Dedifferentiated amniotic fluid mesenchymal stem cell (primary cell): ENCODE measurements around the gene ANKS3.
A peak's percentile ranks its signal among the peaks of the same experiment; 100 is the strongest.
"Not testable (repeated sequence)": the region's sequence is repeated elsewhere in the genome, so short reads cannot be mapped to it uniquely, and the experiment has no call there.

ENCODE experiments used
- DNase-seq: peaks from one replicate; pipeline ENCODE4 v3.0.0-alpha.2; 2016; ENCODE audit errors: extremely low spot score

Gene ANKS3

DNA sequence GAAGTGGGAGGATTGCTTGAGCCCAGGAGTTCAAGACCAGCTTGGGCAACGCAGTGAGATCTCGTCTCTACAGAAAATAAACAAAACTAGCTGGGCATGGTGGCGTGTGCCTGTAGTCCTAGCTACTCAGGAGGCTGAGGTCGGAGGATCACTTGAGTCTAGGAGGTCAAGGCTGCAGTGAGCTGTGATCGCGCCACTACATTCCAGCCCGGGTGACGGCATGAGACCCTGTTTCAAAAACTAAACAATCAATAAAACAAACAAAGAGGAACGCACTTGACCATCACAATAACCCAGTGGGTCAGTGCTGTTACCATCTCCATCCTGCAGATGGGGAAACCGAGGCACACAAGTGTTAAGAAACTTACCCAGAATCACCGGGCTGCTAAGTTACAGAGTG lies 19.2 kb upstream of the ANKS3 start:
- DNase-seq = no peak

DNA sequence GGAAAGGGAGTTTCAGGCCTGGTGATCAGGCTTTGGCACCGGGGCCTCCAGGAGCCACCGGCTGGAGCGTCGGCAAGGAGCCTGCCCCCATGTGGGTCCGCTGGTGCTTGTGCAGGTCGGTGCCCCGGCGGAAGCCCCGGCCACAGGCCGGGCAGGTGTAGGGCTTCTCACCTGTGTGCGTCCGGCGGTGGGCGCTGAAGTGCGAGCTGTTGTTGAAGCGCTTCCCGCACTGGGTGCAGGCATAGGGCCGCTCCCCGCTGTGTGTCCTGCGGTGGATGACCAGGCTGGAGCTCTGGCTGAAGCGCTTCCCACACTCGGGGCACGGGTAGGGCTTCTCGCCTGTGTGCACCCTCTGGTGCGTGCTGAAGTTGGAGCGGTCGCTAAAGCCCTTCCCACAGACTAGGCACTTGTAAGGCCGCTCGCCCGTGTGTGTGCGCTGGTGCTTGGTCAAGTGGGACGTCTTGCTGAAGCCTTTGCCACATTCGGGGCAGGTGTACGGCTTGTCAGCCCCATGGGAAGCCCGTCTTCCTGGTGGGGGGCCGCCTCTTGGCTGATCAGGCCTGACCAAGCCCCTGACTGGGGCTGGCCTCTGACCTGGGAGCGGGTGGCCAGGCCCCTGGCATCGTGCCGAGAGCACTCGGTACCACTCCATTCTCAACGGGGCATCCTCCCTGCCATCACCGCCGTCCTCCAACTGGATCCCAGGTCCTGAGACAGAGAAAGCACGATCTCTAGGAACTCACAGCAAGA lies 18.5 kb upstream of the ANKS3 start:
- DNase-seq = no peak

DNA sequence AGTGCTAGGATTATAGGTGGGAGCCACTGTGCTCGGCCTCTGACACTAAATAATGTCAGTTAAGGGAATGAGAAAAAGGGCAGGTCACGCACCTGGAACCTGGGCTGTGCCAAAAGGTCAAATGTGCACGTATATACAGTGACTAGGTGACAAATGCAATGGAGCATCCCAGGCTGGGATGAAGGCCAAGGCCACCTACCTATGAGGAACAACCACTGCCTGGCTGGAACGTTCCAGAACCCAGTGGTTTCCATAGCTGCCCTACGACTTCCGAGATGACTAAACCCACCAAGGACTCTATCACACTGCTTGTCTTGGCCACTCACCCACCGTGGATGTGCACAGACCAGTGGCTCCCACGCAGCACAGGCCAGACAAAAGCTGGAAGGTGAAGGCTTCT lies 16.8 kb upstream of the ANKS3 start:
- no peak for DNase-seq

DNA sequence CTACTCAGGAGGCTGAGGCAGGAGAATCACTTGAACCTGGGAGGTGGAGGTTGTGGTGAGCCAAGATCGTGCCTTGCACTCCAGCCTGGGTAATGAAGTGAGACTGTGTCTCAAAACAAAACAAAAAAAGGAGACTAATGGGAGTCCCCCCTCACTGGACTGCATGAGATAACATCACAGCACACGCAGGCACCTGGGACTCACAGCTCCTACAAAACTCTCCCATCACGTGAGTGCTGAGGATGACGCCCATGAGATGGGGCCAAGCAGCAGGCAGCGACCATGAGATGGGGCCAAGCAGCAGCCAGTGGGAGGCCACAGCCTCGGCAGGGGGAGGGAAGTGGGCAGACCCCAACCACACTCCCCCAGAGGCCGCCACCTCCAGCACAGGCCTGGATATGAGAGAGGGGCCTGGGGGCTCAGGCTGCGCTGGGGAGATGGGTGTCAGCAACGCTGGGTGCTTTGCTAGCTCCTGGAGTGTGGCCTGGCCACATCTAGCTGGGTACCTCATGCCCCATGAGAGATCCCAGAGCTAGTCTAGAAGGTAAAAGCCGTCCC lies 15.7 kb upstream of the ANKS3 start:
- no peak for DNase-seq

DNA sequence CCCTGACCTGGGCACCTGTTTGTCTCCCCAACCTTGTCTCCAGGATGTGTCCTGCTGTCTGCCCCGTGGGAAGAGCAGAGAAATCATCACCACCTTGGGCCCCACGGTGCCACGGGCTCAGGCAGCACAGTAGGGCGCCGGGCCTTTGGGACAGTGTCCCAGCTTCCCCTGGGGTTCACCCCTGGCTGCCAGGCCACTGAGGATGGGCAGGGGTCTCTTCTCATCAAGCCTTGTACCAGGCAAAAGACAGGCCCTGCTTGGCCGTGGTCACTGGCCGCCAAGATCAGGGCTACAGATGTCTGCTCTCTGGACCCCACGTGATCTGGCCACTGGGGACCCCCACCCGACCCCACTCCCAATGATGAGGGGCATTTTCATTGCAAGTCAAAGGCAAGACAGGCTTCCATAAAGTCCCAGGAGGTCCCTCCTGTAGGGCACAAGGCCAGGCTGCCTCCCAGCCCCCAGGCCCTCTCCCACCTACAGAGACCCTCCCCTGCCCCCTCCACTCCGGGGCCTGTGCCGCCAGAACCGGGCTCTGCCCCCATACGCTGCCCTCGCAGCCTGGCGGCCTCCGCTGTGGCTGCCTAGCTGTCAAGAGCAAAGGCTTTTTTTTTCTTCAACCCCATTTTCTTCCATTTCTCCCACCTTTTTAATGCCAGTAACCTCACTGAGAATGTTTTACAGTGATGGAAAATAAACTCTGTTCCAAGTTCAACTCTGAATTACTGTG lies 14.8 kb upstream of the ANKS3 start:
- DNase-seq = no peak

DNA sequence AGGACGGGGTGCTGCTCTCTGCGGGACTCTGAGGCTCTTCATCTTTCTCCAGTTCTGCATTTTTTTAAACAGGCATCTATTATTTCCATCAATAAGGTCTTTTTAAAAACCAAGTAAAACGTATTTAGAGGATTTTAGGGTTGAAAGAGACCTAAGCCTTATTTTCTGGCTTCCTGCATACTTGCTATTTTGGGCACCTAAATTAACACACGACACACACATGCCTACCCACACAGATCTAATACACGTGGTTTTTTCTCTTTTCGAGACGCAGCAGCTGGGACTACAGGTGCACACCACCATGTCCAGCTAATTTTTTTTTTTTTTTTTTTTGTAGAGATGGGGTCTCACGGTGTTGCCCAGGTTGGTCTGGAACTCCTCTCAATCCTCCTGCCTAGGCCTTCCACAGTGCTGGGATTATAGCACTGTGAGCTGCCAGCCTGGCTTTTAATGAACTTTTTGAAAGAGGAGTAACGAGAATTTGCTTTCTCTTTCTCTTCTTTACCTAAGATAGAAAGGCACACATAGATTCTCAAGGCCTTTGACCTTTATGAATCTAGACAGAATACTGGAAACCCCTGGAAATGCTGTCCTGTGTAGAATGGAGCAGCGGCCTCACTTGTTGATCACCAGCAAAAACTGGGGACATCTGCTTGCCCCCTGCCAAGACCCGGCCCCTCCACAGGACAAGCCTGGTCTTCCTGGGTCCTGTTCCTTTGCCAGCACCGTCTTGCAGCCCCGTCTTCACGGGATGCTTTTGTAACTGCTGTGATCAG lies 14.0 kb upstream of the ANKS3 start:
- DNase-seq = no peak

DNA sequence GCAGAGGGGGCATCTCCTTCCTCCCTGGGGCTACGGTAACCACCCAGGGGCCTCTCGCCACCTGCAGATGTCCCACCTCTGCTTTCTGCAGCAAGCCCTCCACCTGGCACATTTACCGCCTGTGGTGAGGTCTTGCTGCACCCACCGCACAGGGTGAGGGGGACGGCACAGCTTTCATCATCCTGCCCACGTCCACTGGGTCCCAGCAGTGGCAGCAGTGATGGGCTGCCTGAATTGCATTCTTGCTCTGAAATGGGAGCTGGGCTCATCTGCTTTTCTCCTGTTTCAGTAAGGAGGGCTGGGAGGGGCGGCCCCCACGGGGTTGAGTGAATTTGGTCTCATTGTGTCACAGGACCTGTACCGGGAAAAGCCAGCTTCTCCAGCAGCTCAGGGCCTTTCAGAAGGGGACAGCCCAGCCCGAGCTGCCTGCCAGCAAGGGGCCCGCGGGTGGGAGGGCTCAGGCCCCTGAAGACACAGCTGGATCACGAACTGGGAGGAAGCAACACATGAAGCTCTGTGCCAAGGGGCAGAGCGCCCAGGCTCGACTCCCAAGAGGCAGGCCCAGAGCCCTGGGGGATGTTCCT lies 13.0 kb upstream of the ANKS3 start:
- DNase-seq = no peak

DNA sequence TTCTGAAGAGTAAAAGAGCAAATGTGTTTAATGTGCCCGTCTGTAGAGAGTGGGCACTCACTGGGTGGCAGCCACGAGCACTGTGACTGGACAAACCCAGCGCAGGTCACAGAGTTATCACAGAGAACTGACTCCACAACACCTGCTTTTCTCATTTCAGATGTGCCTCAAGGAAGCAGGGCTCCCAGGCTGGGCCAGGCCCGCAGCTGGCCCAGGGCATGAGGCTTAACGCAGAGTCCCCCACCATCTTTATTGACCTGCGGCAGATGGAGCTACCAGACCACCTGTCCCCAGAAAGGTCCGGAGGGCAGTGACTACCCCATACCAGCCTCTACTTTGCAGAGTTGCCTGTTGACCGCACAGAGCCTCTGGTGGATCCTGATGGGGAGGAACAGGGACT lies 12.1 kb upstream of the ANKS3 start:
- DNase-seq = no peak

DNA sequence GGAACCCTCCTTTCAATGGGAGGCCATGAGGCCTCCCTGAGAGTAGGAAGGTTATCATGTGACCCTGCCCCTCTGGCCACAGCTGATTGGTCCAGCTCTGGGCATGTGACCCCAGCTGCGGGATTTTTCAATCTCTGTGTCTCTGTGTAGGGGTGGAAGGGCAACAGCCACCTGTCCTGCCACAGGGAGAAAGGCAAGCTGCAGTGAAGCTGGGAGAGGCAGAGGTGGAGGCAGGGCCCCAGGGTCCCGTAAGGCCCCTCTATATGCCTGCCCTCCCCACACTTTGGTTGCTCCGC lies 11.2 kb upstream of the ANKS3 start:
- DNase-seq = no peak

DNA sequence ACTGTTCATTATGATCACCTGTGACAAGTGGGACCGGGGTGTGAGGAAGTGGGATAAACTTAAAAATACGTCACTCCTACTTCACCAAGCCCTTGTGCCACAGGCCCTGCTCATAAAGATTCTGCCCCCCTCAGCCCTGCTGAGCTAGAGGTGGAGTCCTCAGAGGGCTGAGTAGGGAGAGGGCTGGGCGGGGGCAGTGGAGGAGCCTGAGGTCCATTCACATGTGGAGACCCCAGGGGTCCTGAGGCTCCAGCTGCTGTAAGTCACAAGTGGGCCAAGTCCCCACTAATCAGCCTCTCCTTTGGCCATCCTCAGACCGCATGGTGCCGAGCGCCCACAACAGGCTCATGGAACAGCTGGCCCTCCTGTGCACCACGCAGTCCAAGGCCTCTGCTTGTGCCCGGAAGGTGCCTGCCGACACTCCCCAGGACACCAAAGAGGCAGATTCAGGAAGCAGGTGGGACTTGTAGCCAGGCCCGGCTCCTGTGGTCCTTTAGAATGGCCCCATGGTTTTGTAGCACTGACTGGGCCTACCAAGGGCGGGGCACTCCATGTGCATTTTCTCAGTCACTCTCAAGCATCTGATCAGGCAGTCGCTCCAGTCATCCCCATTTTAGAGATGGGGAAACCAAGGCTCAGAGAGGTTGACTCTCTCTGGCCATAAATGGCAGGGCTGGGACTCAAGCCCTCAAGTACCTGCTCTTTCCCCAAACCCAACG lies 10.6 kb upstream of the ANKS3 start:
- DNase-seq = no peak

DNA sequence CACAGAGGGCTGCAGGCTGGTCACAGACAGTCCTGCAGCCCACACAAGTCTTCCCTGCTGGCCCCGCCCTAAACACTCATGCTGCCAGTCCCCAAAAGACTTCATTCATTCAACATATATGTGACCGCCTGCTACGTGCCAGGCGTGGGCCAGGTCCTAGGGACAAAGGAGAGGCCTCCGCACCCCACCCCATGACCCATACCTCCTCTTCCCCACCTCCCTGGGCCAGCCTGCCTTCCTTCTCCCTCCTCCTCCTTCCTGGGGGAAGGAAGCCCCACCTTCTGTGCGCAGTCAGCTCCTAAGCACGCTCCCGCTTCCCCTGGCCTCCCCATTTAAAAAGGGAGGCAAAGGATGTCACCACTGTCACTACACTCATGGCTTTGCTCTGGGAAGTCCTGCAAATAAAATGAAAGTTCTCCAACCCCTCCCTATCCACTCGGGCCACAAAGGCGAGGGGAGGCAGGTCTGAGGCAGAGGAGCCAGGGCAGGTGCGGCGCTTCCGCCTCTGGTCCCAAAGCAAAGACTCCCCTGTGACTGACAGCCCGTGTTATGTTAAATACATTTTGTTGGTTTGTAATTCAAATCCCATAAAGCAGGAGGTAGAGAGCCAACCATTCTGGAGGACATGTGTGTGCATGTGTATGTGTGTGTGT lies 9.3 kb upstream of the ANKS3 start:
- DNase-seq = no peak

DNA sequence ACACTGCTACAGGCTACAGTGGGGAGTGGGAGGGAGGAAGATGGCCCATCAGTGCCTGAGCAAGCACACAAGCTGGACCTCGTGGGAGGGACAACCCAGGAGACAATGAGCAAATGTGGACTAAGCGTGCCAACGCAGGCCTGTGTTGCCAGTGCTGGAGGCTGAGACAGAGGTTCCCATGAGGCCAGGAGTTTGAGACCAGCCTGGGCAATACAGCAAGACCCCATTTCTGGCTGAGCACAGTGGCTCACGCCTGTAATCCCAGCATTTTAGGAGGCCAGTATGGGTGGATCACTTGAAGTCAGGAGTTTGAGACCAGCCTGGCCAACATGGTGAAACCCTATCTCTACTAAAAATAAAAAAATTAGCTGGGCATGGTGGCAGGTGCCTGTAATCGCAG lies 4.3 kb upstream of the ANKS3 start:
- not testable (repeated sequence) for DNase-seq

DNA sequence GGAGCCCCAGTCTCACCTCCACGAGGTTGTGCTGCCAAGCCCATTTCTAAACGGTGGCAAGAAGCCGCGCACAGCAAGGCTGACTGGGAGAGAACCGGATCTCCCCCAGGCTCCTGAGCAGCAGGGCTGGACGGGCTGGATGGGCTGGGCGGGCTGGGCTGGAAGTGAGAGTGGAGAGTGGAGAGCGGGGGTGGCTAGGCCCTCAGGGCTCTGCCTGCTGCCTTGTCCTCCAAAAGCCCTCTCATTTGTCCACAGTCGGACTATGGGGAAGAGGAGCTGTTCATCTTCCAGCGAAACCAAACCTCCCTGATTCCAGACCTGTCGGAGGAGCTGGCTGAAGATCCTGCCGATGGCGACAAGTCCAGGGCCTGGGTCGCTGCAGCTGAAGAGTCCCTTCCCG lies 3.5 kb upstream of the ANKS3 start:
- no peak for DNase-seq

DNA sequence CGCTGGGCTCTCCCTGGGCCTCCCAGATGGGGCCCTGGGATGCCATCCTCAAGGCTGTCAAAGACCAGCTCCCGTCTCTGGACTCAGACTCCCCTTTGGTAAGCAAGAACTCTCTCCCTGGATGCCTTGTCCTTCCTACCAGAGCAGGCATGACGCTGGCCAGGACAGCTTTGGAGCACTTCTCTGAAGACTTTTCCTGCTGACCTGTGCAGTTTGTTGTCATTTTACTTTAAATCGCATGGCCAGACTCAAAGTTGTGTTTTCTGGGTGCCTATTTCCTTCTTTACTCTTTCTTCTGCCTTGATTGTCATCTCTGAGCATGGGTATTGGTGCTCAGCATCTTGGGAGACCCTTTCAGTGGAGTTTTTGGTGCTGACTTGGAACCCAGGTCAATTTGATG lies 2.5 kb upstream of the ANKS3 start:
- DNase-seq = no peak

DNA sequence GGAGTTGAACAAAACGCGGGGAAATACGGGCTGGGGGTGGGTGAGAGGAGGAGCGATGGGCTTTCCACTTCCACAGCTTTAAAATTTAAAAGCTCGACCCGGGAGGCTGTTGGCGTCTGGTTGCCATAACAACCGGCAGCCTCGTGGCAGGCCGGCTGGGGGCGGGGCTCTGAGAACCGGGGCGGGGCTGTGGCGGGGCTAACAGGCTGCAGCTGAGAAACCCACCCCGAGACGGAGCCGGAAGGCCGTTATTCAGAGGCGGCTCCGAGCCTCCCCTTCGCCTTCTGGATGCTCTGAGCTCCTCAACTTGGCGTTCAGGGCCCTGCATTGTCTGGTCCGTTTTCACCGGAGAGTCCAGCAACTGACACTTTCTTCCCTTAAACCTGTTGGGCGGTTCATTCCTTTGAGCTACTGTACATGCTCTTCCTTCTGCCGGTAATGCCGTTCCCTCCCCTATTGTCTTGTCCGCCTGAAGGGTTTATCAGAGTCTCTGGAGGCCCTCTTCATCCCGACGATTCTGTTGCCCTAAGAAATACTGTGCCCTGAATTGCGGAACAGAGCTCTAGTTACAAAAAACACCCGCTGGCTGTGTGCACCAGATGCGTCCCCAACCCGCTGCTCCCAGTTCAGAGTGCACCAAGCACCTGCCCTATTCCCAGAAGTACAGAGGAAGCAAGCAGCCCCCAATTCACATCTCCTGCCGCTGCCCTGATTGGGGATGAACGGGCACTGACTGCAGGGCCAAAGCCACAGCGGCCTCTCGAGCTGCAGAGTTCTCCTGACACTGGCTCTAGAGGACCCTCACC lies 862 bp upstream of the ANKS3 start:
- DNase-seq = peak; percentile 62

DNA sequence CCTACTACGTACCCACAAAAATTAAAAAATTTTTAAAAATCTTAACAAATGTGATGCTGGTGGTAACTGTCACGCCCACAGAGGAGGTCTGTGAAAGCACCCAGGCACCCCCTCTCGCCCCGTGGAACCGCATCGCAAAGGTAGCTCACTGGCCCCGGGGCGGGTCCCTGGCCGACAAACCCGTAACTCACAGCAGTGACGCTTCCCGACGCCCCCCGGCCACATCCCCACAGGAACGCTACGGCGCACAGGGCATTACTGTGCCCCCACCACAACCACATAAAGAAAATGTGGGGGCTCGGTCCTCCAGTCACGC lies 366 bp downstream of the ANKS3 start:
- DNase-seq = no peak

DNA sequence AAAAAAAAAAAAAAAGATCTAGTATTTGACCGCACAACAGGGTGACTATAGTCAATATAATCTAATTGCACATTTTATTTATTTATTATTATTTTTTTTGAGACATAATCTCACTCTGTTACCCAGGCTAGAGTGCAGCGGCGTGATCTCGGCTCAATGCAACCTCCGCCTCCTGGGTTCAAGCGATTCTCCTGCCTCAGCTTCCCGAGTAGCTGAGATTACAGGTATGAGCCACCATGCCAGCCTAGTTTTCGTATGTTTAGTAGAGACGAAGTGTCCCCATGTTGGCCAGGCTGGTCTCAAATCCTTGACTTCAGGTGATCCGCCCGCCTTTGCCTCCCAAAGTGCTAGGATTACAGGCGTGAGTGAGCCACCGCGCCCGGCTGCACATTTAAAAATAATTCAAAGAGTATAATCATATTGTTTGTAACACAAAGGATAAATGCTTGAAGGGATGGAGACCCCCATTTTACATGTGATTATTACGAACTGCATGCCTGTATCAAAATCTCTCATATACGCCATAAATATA lies 794 bp downstream of the ANKS3 start:
- no peak for DNase-seq

DNA sequence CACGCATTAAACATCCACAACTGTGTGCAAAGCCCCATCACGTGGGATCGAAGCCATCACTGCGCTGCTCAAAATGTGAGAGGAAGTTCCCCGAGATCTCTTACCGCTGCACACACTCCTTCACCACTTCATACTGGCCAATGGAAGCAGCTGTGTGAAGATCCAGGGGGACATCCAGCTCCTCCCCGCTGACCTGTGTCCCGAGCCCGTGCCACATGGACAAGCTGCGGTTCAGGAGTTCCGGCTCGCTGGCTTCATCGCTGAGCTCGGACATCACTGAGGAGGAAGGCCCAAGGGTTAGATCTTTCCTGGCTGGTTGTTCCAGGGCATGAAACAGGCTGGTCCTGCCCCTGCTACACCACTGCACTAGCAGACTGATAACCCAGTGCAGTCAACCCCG lies 4.2 kb downstream of the ANKS3 start:
- DNase-seq = no peak

DNA sequence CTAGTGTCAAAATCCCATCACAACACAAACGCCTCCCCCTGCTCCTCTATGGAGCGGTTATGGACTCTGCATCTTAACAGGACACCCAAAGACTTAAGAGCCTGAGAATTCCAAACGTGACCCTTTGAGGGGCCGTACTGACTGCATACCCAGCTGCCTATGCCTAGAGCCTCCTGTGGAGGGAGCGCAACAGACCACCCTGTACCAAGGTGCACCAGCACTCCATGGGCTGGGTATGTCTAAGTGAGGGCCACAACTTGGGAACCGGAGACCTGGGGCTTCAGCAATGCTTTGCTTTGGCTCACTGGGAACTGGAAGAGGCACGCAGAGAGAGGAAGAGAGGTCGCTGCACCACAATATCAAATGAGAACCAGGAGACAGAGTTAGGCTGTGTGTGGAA lies 5.4 kb downstream of the ANKS3 start:
- no peak for DNase-seq

DNA sequence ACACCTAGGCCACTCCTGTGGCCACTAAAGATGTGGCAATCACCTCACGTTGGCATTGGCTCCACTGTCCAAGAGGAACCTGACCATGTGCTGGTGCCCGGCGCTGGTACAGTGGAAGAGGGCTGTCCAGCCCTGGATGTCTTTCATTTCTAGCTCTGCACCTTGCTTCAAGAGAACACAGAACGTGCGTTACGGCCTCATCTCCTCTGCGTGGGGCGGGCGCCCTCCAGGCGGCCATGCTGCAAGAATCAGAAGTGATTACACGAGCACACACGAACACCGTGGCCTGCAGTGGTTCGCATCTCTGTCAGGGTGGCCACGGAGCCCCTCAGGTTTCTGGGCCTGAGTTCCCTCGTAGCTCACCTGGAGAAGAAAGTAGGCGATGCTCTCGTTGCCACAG lies 7.5 kb downstream of the ANKS3 start:
- DNase-seq = no peak
